ENCODE results near the gene ENC1.

ENC1 gene

DNA sequence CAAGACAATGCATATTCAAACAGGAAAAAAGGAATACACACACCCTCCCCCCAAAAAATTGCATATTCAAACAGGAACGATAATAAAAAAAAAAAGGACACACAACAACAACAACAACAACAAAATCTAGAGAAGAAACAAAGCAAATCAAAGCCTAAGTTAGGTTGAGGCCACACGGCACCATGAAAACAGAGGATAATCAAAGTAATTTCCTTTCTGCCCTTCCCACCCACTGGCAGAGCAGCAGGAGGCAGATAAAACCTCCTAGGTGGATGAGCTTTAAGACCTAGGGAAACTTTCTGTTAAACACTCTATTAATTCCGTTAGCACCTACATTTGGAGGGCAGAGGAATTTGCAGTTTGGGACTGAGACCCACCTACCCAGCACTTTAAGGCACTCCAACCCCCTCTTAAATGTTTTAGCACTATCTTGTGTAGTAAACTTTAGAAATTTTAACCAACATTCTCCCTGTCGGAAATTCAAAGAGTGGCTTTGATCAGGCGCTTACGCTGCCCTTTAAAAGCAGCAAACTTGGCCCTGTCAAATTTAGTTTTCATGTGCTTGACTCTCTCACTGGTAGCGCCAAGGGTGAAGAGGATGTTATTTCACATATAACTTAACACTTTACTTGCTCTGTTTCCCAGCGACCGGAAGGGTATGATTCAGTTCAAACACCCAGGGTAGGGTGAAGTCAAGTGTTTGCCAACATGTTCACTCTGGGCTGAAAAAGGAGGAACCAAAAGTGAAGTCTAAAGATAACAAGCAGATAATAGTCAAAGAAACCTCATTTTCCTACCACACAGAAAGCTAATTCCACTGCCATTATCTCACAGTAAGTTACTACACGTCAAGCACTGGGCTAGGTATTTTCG, 9.2 kb downstream of the ENC1 start:
- peak in 2 of 5 experiments; percentile 38 to 81 for DNase-seq

DNA sequence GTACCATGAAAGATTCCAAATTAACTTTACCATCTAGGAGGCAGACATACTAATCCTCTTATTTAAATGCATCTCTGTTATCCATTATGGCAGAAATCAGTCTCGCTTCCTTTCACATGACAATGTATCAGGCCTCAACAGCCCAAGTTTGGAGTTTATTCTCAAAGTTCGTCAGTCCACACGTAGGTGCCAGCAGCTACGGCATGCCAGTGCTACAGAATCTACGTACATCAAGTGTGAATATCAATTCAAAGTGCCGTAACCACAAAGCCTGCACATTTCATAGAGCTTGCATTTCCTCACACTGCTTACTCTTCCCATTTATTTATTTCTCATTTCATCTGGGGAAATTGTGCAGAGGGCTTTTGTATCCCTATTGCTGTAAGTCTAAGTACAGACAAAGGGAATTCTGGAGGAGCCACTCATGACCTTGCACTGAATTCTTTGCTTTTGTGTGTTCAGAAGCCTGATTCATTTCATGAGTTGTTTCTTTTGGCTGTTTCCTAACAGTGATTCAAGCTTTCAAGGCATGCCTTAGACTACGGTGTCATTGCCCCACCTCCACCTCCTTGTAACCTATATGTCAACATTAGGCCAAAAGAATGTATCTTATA, 10.0 kb downstream of the ENC1 start:
- peak in 1 of 5 experiments; percentile 55 for DNase-seq

DNA sequence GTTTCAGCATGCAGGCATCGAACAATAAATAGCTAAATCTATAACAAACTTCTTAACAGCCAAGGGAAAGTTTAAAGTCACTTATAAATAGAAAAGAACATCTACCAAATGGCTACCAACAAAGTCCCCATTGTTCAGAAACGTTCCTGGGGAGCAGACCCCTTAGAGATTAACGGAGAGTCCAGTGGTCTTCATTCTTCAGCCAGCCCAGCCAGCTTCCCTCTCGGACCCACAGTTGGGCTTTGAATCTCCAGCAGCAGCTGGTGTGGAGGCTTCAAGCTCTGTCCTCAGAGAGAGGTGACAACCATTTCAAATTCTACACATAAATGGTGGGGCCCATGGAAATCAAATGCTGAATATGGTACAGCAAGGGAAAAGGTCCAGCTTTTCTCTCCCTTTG, 11.2 kb downstream of the ENC1 start:
- no peak for DNase-seq

DNA sequence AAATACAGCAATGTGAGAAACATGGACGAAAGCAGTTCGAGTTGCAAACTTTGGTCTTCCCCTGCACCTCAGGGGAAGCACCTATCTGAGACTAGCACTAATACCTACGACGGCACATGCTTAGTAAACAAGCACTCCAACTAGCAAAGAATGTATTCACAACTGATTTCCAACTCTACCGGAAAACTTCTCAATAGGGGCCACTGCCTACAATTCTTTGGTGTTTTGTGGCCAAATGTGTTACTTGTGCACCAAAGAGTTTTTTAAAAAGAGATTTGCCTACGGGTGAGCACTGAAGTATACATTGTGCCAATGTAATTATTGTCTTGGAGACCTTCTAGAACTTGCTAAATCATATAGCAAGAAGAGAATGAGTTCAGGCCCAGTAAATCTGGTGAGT, 12.2 kb downstream of the ENC1 start:
- DNase-seq, result no peak

DNA sequence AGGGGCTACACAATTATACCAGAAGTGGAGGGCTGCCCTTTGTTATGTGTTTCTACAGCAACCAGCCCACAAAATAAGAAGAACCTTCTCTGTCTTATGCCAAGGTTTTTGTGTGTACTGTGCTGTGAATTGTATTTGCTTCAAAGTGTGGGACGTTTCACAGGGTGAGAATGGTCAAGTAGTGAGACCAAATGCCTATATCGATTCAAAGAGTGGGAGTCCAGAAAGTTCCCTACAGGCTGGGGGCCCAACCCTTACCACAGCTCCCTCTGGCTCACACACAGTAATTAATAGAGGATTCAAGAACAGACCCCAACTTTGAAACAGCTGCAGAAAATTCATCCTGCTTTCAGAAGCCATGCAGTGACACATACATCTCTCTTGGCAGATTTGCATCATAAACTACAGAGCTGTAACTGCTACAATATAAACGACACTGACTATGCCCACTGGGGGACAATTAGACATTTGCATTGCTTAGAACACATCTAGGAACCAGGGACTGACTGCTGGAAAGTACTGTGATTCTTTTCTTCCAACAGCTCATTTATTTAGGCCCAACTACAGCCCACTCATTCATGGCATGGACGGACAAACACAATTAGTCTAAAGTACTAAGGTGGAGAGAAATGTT, 12.8 kb downstream of the ENC1 start:
- DNase-seq, result no peak

DNA sequence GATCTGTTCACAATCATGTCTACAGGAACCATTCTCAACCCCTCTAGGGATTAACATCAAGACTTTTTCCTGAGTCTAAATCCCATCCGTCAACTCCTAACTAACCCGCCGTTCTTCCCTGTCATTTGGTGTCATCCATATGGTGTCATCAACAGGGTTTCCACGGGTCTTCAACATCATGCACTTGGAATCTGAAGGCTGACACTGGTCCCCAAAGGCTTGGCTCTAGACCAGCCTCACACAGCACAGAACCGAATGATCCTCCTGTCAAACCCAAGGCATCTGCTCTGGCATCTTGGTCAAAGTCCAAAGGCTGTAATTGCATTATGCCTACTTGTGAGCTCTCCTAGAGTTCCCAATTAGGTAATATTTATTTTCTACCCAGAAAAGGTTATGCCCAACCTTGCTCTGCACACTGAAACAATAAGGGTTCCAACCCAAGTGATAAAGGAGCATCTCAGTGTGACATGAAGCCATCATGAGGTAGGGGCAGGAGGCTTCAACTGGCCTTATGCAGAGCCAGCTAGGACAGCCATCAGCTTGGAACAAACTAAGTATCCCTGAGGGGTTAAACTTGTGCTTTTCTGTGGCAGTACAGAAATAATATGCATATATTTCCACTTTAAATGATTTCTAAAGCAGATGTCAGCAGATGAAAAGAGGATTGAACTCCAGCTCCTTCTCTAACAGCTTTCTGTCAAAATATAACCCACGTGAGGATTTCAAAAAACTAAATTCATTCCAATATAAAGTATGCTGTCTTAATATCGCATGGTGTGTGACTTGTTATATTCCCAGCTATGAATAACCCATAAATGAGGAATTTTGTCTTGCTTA, 13.9 kb downstream of the ENC1 start:
- DNase-seq, result no peak

DNA sequence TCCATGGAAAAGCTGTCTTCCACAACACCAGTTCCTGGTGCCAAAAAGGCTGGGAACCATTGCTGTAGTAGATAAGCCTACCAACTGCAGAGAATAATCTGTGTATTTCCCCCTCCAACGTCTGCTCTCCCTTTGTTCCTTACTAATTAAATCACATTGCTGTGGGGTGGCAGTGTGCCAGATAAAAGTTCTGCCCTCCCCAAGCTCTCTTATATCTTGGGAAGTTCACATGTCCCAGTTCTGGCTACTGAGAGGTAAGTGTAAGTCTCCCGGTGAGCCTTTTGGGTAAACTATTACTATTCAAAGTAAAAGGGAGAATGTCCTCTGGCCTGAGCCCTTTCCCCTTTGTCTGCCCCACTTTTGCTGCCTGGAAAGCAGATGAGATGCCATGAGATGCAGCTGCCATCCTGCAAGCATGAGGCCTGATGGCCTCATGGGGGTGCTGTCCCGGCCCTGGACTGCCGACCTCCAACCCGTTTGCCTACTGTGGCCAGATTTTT, 14.7 kb downstream of the ENC1 start:
- no peak for DNase-seq

DNA sequence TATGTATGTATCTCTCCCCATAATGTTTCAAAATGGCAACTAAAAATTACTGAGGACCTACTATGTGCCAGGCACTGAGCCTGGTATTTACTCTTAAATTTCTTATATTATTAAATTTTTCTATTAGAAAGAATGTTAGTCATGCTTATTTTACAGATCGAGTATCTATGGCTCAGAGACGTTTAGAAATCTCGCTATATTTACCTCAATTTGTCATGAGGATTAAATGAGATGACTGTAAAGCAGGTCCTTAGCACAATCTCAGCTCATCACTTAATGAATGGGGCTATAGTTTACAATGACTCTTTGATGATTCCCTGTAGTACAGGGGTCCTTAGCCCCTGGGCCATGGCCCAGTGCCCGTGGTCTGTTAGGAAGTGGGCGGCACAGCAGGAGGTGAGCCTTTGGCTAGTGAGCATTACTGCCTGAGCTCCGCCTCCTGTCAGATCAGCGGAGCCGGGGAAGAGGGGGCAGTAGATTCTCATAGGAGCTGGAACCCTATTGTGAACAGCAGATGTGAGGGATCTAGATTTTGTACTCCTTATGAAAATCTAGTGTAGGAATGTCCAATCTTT, 15.5 kb downstream of the ENC1 start:
- DNase-seq, result no peak

DNA sequence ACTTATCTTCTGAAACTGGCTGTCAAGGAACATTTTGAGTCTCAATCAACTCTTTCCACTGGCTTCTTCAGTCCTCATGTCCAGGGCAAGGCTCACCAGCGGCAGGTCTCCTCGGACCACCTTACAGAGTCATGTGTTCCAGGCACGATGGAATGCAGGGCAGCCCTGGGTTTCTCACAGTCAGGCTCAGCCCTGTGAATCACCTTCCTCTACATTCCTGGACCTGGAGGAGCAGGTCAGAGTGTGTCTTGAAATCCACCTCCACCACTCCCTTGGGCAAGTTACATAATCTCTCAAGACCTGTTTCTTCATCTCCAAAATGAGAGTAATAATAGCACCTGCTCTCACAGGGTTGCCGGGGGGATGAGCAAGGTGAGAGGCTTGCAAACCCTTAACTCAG, 16.0 kb downstream of the ENC1 start:
- DNase-seq, result no peak

DNA sequence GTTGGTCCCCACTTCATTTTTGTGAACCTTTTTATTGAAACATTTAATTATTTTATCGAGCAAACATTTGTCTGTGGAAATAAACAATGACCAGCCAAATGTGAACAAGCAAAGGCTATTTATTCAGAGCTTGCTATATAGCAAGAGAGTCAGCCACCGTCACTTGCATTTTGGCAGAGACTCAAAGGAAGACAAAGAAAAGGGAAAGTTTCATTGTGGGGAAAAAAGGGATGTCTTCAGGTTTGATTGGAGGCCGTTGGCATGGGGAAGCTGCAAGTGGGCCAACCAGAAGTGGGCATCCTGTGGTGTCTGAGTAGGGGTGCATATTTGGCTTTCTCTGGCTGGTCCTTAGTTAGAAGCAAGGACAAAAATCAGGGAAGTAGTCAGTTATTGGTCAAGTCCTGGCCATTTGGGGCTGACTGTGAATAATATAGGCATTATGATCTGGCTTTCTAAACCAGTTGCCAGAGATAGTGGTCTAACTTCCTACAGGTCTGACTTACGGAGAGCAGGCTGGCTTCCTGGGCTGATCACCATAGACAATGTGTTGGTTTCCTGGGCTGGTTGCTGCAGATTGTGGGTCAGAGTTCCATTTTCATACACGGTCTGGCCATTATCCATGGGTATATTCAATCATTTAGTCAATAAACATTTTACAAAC, 16.6 kb downstream of the ENC1 start:
- DNase-seq, result no peak

DNA sequence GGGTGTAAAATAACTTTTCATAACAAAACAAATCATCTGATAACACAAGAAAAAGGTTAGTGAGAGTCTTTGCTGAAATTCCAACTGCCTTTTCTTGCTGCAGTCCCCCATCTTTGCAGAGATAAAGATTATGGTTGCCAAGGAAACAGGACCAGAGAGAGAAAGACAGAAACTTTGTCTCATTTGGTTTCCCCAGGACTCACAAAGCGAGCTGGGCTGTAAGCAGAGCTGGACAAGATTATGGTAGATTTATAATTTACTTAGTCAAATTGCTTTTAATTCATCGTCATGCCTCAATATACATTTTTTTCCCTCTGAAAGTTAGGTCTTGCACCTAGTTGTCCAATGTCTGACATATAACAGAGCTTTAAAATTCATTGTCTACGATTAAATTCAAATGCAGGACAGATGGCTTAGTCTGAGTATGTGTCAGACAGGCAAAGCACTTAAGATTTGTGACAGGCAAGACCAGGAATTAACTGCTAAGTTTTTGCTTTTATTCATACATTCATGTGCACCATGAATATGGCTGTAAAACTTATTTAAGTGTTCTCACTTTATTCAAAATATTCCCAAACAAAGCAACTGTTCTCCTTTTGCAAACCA, 17.4 kb downstream of the ENC1 start:
- no peak for DNase-seq

DNA sequence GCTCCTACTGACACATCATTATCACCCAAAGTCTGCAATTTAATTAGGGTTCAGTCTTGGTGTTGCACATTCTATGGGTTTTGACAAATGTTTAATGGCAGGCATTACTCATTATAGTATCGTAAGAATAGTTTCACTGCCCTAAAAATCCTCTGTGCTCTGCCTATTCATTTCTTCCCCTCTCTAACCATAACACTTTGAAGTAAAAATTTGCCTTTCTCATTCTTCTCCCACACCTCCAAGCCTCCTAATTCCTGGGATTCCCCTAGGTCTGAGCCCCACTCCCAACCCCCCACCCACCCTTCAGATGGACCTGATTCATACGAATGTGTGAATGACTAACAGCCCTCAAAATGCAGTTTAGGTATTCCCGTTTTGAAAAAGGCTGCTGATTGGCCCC, 18.4 kb downstream of the ENC1 start:
- DNase-seq, result no peak

DNA sequence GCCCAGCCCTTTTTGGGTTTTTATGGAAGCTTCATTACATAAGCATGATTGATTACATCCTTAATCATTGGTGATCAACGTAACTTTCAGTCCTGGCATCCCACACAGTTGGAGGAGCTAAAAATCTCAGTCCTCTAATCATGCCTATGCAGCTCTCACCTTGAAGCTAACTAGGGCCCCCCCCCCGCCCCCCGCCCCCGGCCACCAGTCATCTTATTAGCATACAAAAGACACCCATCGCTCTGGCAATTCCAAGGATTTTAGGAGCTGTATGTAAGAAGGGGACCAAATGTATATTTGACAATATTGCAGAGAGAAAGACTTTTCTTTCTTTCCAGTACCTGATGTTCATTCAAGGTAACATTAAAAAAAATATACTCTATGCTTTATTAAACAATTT, 19.0 kb downstream of the ENC1 start:
- DNase-seq, result no peak

DNA sequence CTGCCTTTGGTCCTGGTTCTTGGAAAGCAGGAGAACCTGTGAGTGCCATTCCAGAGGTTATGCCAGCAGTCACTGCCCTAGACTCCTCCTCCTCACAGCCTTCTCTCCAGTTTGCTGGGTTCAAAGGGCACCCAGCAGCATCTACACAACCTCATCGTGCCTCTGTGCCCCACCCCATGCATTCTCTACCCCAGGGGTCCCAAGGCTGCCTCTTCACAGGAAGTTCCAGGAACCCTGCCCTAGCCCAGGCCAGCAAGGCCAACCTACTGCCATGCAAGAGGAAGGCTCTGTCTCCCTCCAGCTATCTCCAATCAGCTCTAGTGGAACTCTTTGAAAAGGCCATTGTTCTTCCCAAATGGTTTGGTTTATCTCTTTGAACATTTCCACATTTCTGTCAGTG, 21.2 kb downstream of the ENC1 start:
- DNase-seq, result no peak

DNA sequence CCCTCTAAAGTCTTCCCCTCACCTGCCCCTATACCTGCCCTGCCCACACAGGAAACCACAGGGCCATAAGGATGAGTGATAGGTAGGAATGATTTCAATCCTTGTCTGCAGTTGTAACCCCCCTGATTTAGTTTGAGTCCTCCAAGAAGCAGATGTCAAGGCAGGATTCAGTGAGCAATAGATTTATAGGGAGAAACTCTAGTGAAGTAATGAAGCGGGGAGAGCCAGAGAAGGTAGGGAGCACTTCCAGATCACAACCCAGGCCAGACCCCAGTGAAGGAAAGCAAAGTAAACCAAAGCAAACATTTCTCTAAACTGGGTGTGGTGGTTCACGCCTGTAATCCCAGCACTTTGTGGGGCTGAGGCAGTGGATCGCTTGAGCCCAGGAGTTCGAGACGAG, 22.4 kb downstream of the ENC1 start:
- DNase-seq, result no peak

DNA sequence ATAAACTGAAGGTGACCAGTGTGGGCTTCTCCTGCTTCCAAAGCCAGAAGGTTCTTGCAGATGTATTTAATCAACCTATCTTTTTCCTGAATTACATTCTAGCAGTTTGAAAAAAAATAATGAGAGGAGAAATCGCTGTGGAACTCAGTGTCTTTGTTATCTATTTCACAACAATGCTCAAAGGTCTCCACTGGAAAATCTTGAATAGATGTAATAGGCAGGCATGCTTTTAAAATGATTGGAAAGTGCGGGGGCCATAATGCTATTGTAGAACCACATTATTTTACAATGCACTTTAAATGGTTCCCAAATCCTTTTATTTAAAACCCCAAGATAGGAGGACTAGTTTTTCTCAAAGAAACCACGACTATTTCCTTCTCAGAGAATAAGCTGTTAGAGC, 23.3 kb downstream of the ENC1 start:
- no peak for DNase-seq

DNA sequence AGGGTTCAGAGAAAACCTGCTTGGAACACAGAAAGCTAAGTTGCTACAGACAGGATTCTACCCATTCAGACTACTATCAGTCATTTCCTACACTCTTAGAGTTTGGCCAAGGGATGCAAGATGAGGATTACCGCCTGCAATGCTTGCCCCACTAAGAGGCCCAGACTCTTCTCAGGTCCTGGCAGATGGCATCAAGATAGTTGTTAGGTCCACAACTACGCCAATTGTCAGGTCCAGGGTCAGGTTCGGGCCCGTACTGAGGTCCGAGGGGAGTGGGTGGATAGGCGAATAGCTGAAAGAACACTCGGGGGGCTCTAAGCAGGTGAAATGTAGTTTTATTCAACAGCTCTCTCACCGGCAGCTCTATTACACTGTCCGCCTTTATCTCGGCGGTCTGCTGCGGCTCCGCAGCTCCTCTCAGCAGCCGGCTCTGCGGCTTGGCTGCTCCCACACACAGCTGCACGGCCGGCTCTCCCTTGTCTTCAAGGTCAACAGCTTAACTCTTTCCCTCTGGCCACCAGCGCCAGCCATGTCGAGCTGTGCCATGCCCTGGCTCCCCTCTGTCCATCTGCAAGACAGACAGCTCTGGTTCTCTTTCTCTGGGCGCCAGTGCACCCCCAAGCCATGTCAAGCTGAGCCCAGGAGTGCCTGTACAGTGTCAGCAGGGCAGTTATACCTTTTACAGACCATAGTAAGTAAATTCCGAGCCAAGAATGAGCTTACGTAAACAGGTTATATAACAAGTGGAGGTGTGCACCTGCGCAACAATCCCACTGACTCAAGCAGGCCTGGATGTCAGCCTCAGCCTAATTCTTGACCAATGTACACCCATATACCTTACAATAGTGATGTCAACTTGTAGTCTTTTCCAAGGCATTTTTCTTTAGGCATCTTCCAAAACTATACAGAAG, 24.0 kb downstream of the ENC1 start:
- no peak for DNase-seq

DNA sequence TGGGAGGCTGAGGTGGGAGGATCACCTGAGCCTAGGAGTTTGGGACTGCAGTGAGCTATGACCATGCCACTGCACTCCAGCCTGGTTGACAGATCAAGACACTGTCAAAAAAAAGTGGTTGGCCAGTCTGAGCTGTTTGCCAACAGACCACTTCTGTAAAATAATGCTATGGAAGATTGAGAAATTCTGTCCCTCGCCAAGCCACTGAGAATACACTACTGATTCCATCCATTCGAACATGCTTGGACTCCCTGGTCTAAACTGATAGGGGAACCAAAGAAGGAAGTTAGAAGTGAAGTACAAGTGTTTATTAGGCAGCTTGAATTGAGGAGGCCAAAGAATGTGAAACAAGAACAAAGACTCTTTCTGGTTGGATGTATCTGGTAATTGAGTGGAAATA, 27.2 kb downstream of the ENC1 start:
- DNase-seq, result no peak

DNA sequence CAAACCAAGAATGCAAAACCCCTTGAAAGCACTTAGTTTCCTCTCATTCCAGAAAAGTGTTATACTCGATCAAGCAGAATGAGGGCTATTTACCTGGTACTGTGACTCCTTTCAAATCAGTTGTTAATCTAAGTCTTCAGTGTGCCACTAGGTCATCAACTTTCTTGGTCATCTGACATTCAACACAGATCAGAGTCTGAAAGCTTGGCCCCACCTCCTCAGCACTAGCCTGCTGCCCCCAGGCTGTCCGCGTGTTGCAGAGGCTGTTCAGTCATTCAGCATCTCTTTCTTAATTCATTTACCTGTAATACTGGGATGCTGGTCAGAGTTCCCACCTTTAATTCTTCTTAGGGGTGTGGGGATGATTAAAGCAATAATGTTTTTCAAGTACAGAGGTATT, 28.5 kb downstream of the ENC1 start:
- no peak for DNase-seq

Measured in T-helper 2 cell (primary cell).